ENCODE data around the gene WDR55.
"Not testable (repeated sequence)": the region's sequence is repeated elsewhere in the genome, so short reads cannot be mapped to it uniquely, and the experiment has no call there.

The WDR55 gene

GRCh38 chr5:140711794-140712193, 47.1 kb downstream of the WDR55 start:
- DNase-seq (ENCODE audit: low spot score): no peak

DNA sequence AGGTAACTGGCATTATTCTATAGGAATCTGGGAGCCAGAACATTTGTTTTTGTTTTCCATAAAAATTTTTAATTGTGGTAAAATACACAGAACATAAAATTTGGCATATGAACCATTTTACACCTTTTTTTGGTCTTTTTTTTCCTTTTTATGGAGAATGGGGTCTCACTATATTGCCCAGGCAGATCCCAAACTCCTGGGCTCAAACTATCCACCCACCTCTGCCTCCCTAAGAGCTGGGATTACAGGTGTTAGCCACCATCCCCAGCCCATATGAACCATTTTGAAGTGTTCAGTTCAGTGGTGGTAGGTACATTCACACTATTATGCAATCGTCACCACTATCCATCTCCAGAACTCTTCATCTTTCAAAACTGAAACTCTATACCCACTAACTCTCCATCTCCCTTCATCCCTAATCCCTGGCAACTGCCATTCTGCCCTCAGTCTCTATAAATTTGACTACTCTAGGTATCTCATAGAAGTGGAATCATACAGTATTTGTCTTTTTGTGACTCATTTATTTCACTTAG, 48.9 kb downstream of the WDR55 start:
- no peak for DNase-seq (ENCODE audit: low spot score)

DNA sequence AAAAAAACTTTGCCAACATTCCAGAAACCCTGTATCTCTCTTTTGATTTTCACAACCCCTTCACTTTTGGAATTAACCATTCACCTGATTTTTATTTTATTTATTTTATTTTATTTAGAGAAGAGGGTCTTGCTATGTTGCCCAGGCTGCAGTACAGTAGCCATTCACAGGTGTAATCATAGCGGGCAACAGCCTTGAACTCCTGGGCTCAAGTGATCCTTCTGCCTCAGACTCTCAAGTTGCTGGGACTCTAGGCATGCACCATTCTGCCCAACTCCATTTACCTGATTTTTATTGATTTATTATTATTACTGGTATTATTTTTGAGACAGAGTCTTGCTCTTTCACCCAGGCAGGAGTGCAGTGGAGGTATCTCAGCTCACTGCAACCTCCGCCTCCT, 51.5 kb downstream of the WDR55 start:
- not testable (repeated sequence) for DNase-seq (ENCODE audit: low spot score)

DNA sequence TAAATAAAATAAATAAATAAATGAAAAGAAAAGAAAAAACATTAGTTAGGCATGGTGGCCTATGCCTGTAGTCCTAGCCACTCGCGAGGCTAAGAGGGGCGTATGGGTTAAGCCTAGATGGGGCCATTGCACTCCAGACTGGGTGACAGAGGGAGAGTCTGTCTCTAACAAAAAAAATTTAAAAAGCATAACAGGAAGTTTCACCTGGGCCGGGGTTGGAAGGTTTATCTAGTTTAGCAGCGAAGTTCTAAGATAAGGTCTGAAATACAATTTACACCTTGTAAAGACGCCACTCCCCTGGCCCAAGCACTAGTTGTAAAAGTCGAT, 53.5 kb downstream of the WDR55 start:
- DNase-seq (ENCODE audit: low spot score): no peak

DNA sequence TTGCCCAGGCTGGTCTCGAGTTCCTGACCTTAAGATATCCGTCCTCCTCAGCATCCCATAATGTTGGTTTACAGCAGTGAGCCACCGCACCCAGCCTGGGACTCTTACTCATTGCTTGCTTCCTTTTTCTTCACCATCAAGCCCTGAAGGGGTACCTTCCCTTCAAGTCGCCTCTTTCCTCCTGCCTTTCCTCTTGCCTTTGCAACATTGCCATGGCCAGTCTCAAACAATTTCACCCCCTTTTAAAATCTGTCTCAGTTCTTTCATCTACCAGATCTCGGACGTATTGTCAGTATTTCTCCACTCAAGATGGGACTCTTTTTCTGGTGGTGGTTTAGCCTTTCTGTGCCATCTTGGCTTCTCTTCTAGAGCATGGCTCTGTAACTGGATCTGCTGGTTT, 56.0 kb downstream of the WDR55 start:
- DNase-seq (ENCODE audit: low spot score): not testable (repeated sequence)

DNA sequence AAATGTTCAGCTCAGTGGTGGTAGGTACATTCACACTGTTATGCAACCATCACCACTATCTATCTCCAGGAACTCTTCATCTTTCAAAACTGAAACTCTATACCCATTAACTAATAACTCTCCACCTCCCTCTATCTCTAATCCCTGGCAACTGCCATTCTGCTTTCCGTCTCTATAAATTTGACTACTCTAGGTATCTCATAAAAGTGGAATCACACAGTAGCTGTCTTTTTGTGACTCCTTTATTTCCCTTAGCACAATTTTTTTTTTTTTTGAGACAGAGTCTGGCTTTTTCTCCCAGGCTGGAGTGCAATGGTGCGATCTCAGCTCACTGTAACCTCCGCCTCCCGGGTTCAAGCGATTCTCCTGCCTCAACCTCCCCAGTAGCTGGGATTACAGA, 56.7 kb downstream of the WDR55 start:
- DNase-seq (ENCODE audit: low spot score): not testable (repeated sequence)

Measured in AG20443 (cell line).